T-cell (primary cell): ENCODE measurements around the gene CUBN. TPM values are rescaled to one million over a fixed set of nuclear protein-coding genes. Genes with fewer than 3 reads are reported as not detected.

Experiments used
- ATAC-seq, 4 experiments: fragments of 200-7000 bp in 3 of 4; fragments of 150-1000 bp in 1 of 4; cut with Tn5 transposase; replicated peaks in 1 of 4; 1 replicate in 3 of 4; 2 replicates in 1 of 4; pipeline ENCODE4 v1.10.0; 2021; ENCODE audit warnings: moderate library complexity in 3 of 4, mild to moderate bottlenecking in 2 of 4, moderate number of reproducible peaks in 1 of 4
- CTCF ChIA-PET, 2 donors: fragments of 300-600 bp; sonication (Branson Sonifier 250); formaldehyde crosslinking; loops; one replicate each; lab custom pipeline; 2022; ENCODE audit warnings: antibody characterized with exemption in 2 of 2; lab: Charles Lee
- POLR2A ChIA-PET, 2 donors: fragments of 300-600 bp; sonication (Branson Sonifier 250); formaldehyde crosslinking; loops; one replicate each; lab custom pipeline; 2022; ENCODE audit warnings: antibody characterized with exemption in 2 of 2; lab: Charles Lee
- DNase-seq, 35 experiments: peaks; one replicate each; pipeline versions ENCODE4 v3.0.0 to v3.0.0-alpha.2; 2013 to 2023
- H3K27ac ChIP-seq: one replicate; pipeline ENCODE4 v1.5.1; 2013; ENCODE audit warnings: low read length
- H3K27me3 ChIP-seq, 2 experiments: replicated peaks in 1 of 2; 1 replicate in 1 of 2; 2 replicates in 1 of 2; pipeline versions ENCODE4 v1.6.1 to v1.7.0; 2013; ENCODE audit warnings: low read length in 1 of 2, mixed read lengths in 1 of 2; ENCODE audit not compliant: control insufficient read depth in 2 of 2, insufficient read depth in 2 of 2; ENCODE audit errors: extremely low read depth in 1 of 2
- H3K36me3 ChIP-seq, 2 donors: 1 replicate in 1 of 2; 2 replicates in 1 of 2; pipeline versions ENCODE4 v1.6.1 to v1.7.0; 2013; ENCODE audit warnings: low read length in 1 of 2; ENCODE audit not compliant: control insufficient read depth in 2 of 2, insufficient read depth in 1 of 2; ENCODE audit errors: extremely low read depth in 1 of 2
- H3K4me1 ChIP-seq, 2 experiments: 1 replicate in 1 of 2; 2 replicates in 1 of 2; pipeline versions ENCODE4 v1.6.1 to v1.7.0; 2013; ENCODE audit warnings: low read length in 2 of 2, mixed read lengths in 1 of 2; ENCODE audit not compliant: insufficient read depth in 2 of 2, control insufficient read depth in 1 of 2; ENCODE audit errors: extremely low read depth in 1 of 2
- H3K4me3 ChIP-seq, 2 donors: 1 replicate in 1 of 2; 2 replicates in 1 of 2; pipeline versions ENCODE4 v1.5.1 to v1.7.0; 2013; ENCODE audit warnings: mild to moderate bottlenecking in 2 of 2, low read length in 1 of 2, moderate library complexity in 1 of 2; ENCODE audit not compliant: control insufficient read depth in 1 of 2; ENCODE audit errors: extremely low read depth in 1 of 2
- H3K9me3 ChIP-seq: 2 replicates; pipeline ENCODE4 v1.7.0; 2013
- H3K27ac Mint-ChIP-seq, 2 donors: one replicate each; pipeline ENCODE4 v1.8.0; 2020 to 2021; ENCODE audit warnings: mild to moderate bottlenecking in 2 of 2, mixed read lengths in 2 of 2
- H3K27me3 Mint-ChIP-seq, 2 donors: one replicate each; pipeline ENCODE4 v1.8.0; 2021 to 2022; ENCODE audit warnings: mixed read lengths in 2 of 2
- H3K36me3 Mint-ChIP-seq: one replicate; pipeline ENCODE4 v1.8.0; 2021; ENCODE audit warnings: mixed read lengths
- H3K4me1 Mint-ChIP-seq, 3 donors: one replicate each; pipeline ENCODE4 v1.8.0; 2020 to 2022; ENCODE audit warnings: mixed read lengths in 3 of 3, mild to moderate bottlenecking in 1 of 3
- H3K4me3 Mint-ChIP-seq, 3 donors: one replicate each; pipeline ENCODE4 v1.8.0; 2020 to 2022; ENCODE audit warnings: mild to moderate bottlenecking in 3 of 3, mixed read lengths in 3 of 3, moderate library complexity in 3 of 3
- H3K9me3 Mint-ChIP-seq, 3 donors: one replicate each; pipeline ENCODE4 v1.8.0; 2020 to 2022; ENCODE audit warnings: mixed read lengths in 3 of 3
- WGBS: methylation state at CpG from one replicate; pipeline ENCODE4 v1.1.5; 2013; ENCODE audit warnings: missing lambda C conversion rate; ENCODE audit not compliant: insufficient coverage; 5-methylcytosine and 5-hydroxymethylcytosine counted together
- total RNA-seq, 35 experiments: library from RNA in 6 of 35; stranded (reverse) in 6 of 35; fragments of 120-200 nt in 1 of 35; gene quantifications; one replicate each; pipeline versions ENCODE4 v1.2.1 to v1.2.4 and lab custom pipeline; 2013 to 2026

Gene CUBN
- total RNA-seq, 5 donors from 2014 or later (not counting 1 experiment from before 2014, with no cell fraction given), result 6.3 to 11.4 (median 8.6) TPM

- H3K4me3 ChIP-seq, result no peak overlapping the region
Measured at GRCh38 chr10:17098012-17098411, 31.6 kb downstream of the CUBN start.

GRCh38 chr10:17094844-17095243 lies 34.8 kb downstream of the CUBN start:
- H3K27me3 ChIP-seq, result no peaks in the 10 kb centered on the region
- Mint-ChIP-seq H3K4me1 (no peaks in the 10 kb centered on the region), H3K9me3 (peaks cover 0 to 6% (median 0%) of the 10 kb centered on the region in 3 donors), H3K27me3 (no peaks in the 10 kb centered on the region), H3K27ac (no peak overlapping the region), H3K4me3 (no peak overlapping the region), H3K36me3 (peaks cover 34% of the 10 kb centered on the region)
- no peaks in the 10 kb centered on the region for H3K9me3 ChIP-seq
- no peak overlapping the region for H3K4me3 ChIP-seq
- ATAC-seq (no peak), DNase-seq (no peak)
- H3K36me3 ChIP-seq, result no peaks in the 10 kb centered on the region
- POLR2A ChIA-PET, result no interaction called here
- no peaks in the 10 kb centered on the region for H3K4me1 ChIP-seq
- CTCF ChIA-PET, result no interaction called here
- H3K27ac ChIP-seq, result no peak overlapping the region

More at GRCh38 chr10:17098012-17098411, 31.6 kb downstream of the CUBN start:
- Mint-ChIP-seq H3K4me1 (no peaks in the 10 kb centered on the region), H3K36me3 (peaks cover 26% of the 10 kb centered on the region), H3K9me3 (peaks cover 0 to 6% (median 0%) of the 10 kb centered on the region in 3 donors), H3K4me3 (no peak overlapping the region), H3K27me3 (no peaks in the 10 kb centered on the region), H3K27ac (no peak overlapping the region)
- ChIA-PET CTCF (no interaction called here), POLR2A (no interaction called here)
- ATAC-seq (no peak), DNase-seq (no peak)
- H3K36me3 ChIP-seq, result no peaks in the 10 kb centered on the region
- H3K4me1 ChIP-seq, result no peaks in the 10 kb centered on the region
- no peaks in the 10 kb centered on the region for H3K9me3 ChIP-seq
- 88% methylated on average over 1 of the region's 3 CpGs for WGBS
- no peak overlapping the region for H3K27ac ChIP-seq
- no peaks in the 10 kb centered on the region for H3K27me3 ChIP-seq

- H3K9me3 Mint-ChIP-seq, result peaks cover 0 to 6% (median 0%) of the 10 kb centered on the region in 3 donors
- no peaks in the 10 kb centered on the region for H3K27me3 Mint-ChIP-seq
- ChIA-PET CTCF (no interaction called here), POLR2A (no interaction called here)
- H3K4me3 Mint-ChIP-seq, result no peak overlapping the region
- H3K4me3 ChIP-seq, result no peak overlapping the region
- H3K9me3 ChIP-seq, result no peaks in the 10 kb centered on the region
- DNase-seq (no peak), ATAC-seq (no peak)
- H3K4me1 Mint-ChIP-seq, result no peaks in the 10 kb centered on the region
- no peak overlapping the region for H3K27ac ChIP-seq
- WGBS, result 100% methylated on average over 2 of the region's 5 CpGs
- H3K36me3 ChIP-seq, result no peaks in the 10 kb centered on the region
- no peaks in the 10 kb centered on the region for H3K27me3 ChIP-seq
- H3K36me3 Mint-ChIP-seq, result peaks cover 32% of the 10 kb centered on the region
- no peaks in the 10 kb centered on the region for H3K4me1 ChIP-seq
- H3K27ac Mint-ChIP-seq, result peak overlapping the region; percentile 5 to 28
Measured at GRCh38 chr10:17092986-17093803, 36.4 kb downstream of the CUBN start.

GRCh38 chr10:17092216-17092944 lies 37.2 kb downstream of the CUBN start:
- WGBS, result 80% methylated on average over 4 of the region's 4 CpGs
- no peak overlapping the region for H3K27ac ChIP-seq
- ChIA-PET POLR2A (no interaction called here), CTCF (no interaction called here)
- Mint-ChIP-seq H3K27ac (no peak overlapping the region), H3K9me3 (peaks cover 0 to 6% (median 0%) of the 10 kb centered on the region in 3 donors), H3K4me3 (no peak overlapping the region), H3K27me3 (no peaks in the 10 kb centered on the region), H3K4me1 (no peaks in the 10 kb centered on the region), H3K36me3 (peaks cover 34% of the 10 kb centered on the region)
- H3K4me3 ChIP-seq, result no peak overlapping the region
- DNase-seq (no peak), ATAC-seq (no peak)
- no peaks in the 10 kb centered on the region for H3K9me3 ChIP-seq
- H3K27me3 ChIP-seq, result no peaks in the 10 kb centered on the region
- no peaks in the 10 kb centered on the region for H3K4me1 ChIP-seq
- H3K36me3 ChIP-seq, result no peaks in the 10 kb centered on the region

DNA sequence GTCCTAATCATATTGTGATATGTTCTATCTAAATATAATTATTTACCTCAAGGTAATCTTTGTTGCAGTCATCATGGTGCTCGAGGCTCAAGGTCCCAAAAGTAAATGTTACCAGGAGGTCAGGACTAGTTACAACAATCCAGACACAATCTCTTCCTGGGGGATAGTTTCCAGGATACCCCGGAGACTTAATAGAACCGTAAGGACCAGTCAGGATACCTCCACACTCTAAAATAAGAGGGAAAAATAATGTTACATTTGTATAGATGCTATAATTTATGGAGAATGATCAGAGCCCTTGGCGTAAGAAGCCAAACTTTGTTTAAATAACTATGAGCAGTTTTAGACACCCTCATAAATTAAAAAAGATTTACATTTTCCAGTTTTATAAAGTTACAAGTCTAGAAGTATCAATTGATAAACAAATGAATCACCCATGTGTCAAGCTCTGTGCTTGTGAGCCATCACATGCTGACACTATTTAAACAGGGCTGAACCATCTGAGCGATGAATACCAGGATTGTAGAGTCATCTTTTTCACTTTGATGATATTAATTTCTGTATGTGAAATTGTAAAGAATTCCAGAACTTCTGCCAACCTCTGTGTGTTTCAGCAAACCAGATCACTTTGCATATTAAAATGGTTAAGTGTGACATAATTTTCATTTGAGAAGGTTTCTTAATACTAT lies 41.3 kb downstream of the CUBN start:
- H3K4me3 Mint-ChIP-seq, result no peak overlapping the region
- no CpG with 5 or more reads among the region's 5 CpGs for WGBS
- ChIA-PET CTCF (no interaction called here), POLR2A (no interaction called here)
- H3K9me3 Mint-ChIP-seq, result no peaks in the 10 kb centered on the region
- no peak overlapping the region for H3K27ac ChIP-seq
- H3K9me3 ChIP-seq, result no peaks in the 10 kb centered on the region
- H3K4me1 ChIP-seq, result no peaks in the 10 kb centered on the region
- no peak overlapping the region for H3K27ac Mint-ChIP-seq
- DNase-seq (no peak), ATAC-seq (no peak)
- no peak overlapping the region for H3K4me3 ChIP-seq
- no peaks in the 10 kb centered on the region for H3K4me1 Mint-ChIP-seq
- peaks cover 46% of the 10 kb centered on the region for H3K36me3 Mint-ChIP-seq
- no peaks in the 10 kb centered on the region for H3K27me3 Mint-ChIP-seq
- no peaks in the 10 kb centered on the region for H3K27me3 ChIP-seq
- peaks cover 2 to 4% of the 10 kb centered on the region in 2 donors for H3K36me3 ChIP-seq

DNA sequence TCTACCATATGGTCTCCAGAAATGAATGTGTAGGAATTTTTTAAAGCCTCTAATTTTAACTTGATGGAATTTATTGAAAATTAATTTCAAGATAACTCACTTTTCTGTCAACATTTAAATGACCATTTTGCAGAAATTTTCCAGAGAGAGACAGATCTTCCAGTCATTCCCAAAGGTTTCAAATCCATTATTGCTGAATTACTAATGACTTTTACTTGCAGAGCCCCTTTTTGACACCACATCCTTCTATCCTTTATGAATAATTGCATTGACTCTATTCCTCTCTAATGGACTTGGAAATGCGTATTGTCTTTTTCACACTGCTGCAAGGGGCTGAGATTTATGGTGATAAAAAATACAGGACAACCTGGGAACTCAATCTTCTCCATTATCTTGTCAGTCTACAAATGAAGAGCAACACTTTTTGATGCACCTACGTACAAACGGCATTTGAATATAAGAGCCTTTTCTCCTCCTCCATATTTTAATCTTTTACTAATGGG lies 42.7 kb downstream of the CUBN start:
- H3K4me1 ChIP-seq, result no peaks in the 10 kb centered on the region
- WGBS, result no CpG with 5 or more reads among the region's 3 CpGs
- H3K9me3 ChIP-seq, result no peaks in the 10 kb centered on the region
- DNase-seq (no peak), ATAC-seq (no peak)
- Mint-ChIP-seq H3K4me3 (no peak overlapping the region), H3K9me3 (no peaks in the 10 kb centered on the region), H3K36me3 (peaks cover 43% of the 10 kb centered on the region), H3K27me3 (no peaks in the 10 kb centered on the region), H3K4me1 (no peaks in the 10 kb centered on the region), H3K27ac (no peak overlapping the region)
- no peak overlapping the region for H3K27ac ChIP-seq
- POLR2A ChIA-PET, result no interaction called here
- no peak overlapping the region for H3K4me3 ChIP-seq
- CTCF ChIA-PET, result interaction anchor here in 1 of 2 donors (0.6 kb wide), 1 partner anchor 170 kb away, joined by 5 read pairs; no protein-coding TSS in a partner anchor
- H3K27me3 ChIP-seq, result no peaks in the 10 kb centered on the region
- peaks cover 2 to 4% of the 10 kb centered on the region in 2 donors for H3K36me3 ChIP-seq
